Putamen (tissue), 1 donor: ENCODE data around the gene COL27A1.

Source experiments
- DNase-seq: peaks from one replicate; pipeline ENCODE4 v3.0.0-alpha.2; 2016; ENCODE audit warnings: low spot score

Gene COL27A1

GRCh38 chr9:114168281-114169028, 13.1 kb downstream of the COL27A1 start:
- no peak for DNase-seq

- DNase-seq = no peak
Observed at GRCh38 chr9:114169029-114169951, 14.0 kb downstream of the COL27A1 start.

GRCh38 chr9:114169952-114170770, 14.8 kb downstream of the COL27A1 start:
- DNase-seq = no peak

GRCh38 chr9:114170771-114171461, 15.6 kb downstream of the COL27A1 start:
- DNase-seq = no peak

GRCh38 chr9:114171500-114171899, 16.2 kb downstream of the COL27A1 start:
- no peak for DNase-seq

- DNase-seq = no peak
Observed at GRCh38 chr9:114172981-114173833, 17.9 kb downstream of the COL27A1 start.

- DNase-seq = no peak
Observed at GRCh38 chr9:114174557-114174875, 19.2 kb downstream of the COL27A1 start.

GRCh38 chr9:114174876-114175771, 19.8 kb downstream of the COL27A1 start:
- DNase-seq = peak; percentile 53

- DNase-seq = no peak
Observed at GRCh38 chr9:114176624-114177291, 21.4 kb downstream of the COL27A1 start.

- DNase-seq = no peak
Observed at GRCh38 chr9:114177423-114178064, 22.2 kb downstream of the COL27A1 start.

GRCh38 chr9:114178076-114178475, 22.7 kb downstream of the COL27A1 start:
- no peak for DNase-seq

GRCh38 chr9:114178756-114179450, 23.6 kb downstream of the COL27A1 start:
- DNase-seq = no peak

GRCh38 chr9:114179516-114179915, 24.2 kb downstream of the COL27A1 start:
- no peak for DNase-seq

GRCh38 chr9:114180696-114181606, 25.6 kb downstream of the COL27A1 start:
- no peak for DNase-seq

GRCh38 chr9:114181607-114182409, 26.5 kb downstream of the COL27A1 start:
- no peak for DNase-seq

- DNase-seq = no peak
Observed at GRCh38 chr9:114183006-114183405, 27.7 kb downstream of the COL27A1 start.
